Measurements from ENCODE around the gene DDI2. TPM values are rescaled to one million over a fixed set of nuclear protein-coding genes. Genes with fewer than 3 reads are reported as not detected.

The DDI2 gene
- total and polyA plus RNA-seq, 9 of the 15 experiments (the other 6 are each of a cell fraction or from before 2014, with no cell fraction given) = 6.5 to 48.4 (median 21.2) TPM

GRCh38 chr1:15702722-15703550 lies 85.7 kb downstream of the DDI2 start:
- POLR2A ChIA-PET = interaction anchor here (0.6 to 1.4 kb wide), 2 partner anchors 17 to 287 kb away, joined by 3 to 6 read pairs; no protein-coding TSS in a partner anchor
- peaks cover 7% of the 10 kb centered on the region for H4K20me1 ChIP-seq (replicated peaks; ENCODE audit: control insufficient read depth, insufficient read depth, low read length)

More at GRCh38 chr1:15702722-15703550, 85.7 kb downstream of the DDI2 start:
- TF ChIP-seq, protein P1, sequence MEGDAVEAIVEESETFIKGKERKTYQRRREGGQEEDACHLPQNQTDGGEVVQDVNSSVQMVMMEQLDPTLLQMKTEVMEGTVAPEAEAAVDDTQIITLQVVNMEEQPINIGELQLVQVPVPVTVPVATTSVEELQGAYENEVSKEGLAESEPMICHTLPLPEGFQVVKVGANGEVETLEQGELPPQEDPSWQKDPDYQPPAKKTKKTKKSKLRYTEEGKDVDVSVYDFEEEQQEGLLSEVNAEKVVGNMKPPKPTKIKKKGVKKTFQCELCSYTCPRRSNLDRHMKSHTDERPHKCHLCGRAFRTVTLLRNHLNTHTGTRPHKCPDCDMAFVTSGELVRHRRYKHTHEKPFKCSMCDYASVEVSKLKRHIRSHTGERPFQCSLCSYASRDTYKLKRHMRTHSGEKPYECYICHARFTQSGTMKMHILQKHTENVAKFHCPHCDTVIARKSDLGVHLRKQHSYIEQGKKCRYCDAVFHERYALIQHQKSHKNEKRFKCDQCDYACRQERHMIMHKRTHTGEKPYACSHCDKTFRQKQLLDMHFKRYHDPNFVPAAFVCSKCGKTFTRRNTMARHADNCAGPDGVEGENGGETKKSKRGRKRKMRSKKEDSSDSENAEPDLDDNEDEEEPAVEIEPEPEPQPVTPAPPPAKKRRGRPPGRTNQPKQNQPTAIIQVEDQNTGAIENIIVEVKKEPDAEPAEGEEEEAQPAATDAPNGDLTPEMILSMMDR (IDR thresholded peaks at IDR 0.05 in 2 of 3, conservative IDR thresholded peaks at IDR 0.05 in 1 of 3; ENCODE audit: insufficient read depth in 2 of 3, low read depth in 1 of 3, low read length in 3 of 3) = peak; percentile 52 to 57 (median 52); a peak in 5 of 6 replicates
- TF ChIP-seq POLR2G (IDR thresholded peaks at IDR 0.05; ENCODE audit: low read depth, low read length) = 0 out of 2 replicates have a peak, but pooled peaks have one; percentile 17
- no peak for TF ChIP-seq TEAD1 (CRISPR knock-in tag; IDR thresholded peaks at IDR 0.05)
- TF ChIP-seq, protein P2, sequence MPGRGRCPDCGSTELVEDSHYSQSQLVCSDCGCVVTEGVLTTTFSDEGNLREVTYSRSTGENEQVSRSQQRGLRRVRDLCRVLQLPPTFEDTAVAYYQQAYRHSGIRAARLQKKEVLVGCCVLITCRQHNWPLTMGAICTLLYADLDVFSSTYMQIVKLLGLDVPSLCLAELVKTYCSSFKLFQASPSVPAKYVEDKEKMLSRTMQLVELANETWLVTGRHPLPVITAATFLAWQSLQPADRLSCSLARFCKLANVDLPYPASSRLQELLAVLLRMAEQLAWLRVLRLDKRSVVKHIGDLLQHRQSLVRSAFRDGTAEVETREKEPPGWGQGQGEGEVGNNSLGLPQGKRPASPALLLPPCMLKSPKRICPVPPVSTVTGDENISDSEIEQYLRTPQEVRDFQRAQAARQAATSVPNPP (IDR thresholded peaks at IDR 0.05; ENCODE audit: borderline replicate concordance, insufficient read depth, insufficient read length) = no peak
- TF ChIP-seq ZNF766 (CRISPR knock-in tag; conservative IDR thresholded peaks at IDR 0.05) = 0 out of 2 replicates have a peak, but pooled peaks have one; percentile 31
- peak; percentile 97 for TF ChIP-seq ZNF121 (CRISPR knock-in tag; conservative IDR thresholded peaks at IDR 0.05)
- TF ChIP-seq, protein P3, sequence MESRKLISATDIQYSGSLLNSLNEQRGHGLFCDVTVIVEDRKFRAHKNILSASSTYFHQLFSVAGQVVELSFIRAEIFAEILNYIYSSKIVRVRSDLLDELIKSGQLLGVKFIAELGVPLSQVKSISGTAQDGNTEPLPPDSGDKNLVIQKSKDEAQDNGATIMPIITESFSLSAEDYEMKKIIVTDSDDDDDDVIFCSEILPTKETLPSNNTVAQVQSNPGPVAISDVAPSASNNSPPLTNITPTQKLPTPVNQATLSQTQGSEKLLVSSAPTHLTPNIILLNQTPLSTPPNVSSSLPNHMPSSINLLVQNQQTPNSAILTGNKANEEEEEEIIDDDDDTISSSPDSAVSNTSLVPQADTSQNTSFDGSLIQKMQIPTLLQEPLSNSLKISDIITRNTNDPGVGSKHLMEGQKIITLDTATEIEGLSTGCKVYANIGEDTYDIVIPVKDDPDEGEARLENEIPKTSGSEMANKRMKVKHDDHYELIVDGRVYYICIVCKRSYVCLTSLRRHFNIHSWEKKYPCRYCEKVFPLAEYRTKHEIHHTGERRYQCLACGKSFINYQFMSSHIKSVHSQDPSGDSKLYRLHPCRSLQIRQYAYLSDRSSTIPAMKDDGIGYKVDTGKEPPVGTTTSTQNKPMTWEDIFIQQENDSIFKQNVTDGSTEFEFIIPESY (CRISPR knock-in tag; IDR thresholded peaks at IDR 0.05) = peak; percentile 79
- TF ChIP-seq SPI1 (IDR thresholded peaks at IDR 0.05; ENCODE audit: borderline replicate concordance, low read depth, low read length) = peak; percentile 57; the same call in 1 of the 2 replicates
- peak in 1 of 2 experiments; percentile 58; a peak in 2 of 4 replicates for TF ChIP-seq RAD21 (CRISPR knock-in tag; conservative IDR thresholded peaks at IDR 0.05 in 1 of 2, IDR thresholded peaks at IDR 0.05 in 1 of 2)
- TF ChIP-seq EP400 (IDR thresholded peaks at IDR 0.05) = no peak
- Histone ChIP-seq H3K27me3 (ENCODE audit: control insufficient read depth in 2 of 2, insufficient read depth in 2 of 2, low read length in 2 of 2) (no peaks in the 10 kb centered on the region), H3K79me2 (ENCODE audit: control insufficient read depth, insufficient read depth, low read length) (peaks cover 57% of the 10 kb centered on the region), H3K9me3 (replicated peaks; ENCODE audit: control insufficient read depth, insufficient read depth, low read depth, low read length) (no peaks in the 10 kb centered on the region), H3K36me3 (ENCODE audit: control insufficient read depth, insufficient read depth, low read length) (peaks cover 25% of the 10 kb centered on the region; the same call in 2 of the 3 replicates), H2AFZ (ENCODE audit: low read depth, low read length) (no peak overlapping the region), H3K4me1 (replicated peaks in 1 of 2; ENCODE audit: control insufficient read depth in 2 of 2, insufficient read depth in 2 of 2, low read length in 2 of 2) (peaks cover 0 to 11% of the 10 kb centered on the region in 2 experiments; a peak in 2 of 5 replicates), H3K4me3 (no peak overlapping the region), H3K4me2 (ENCODE audit: insufficient read depth, low read length) (no peak overlapping the region), H3K27ac (ENCODE audit: extremely low read depth, low read depth, low read length) (no peak overlapping the region), H3K9me1 (ENCODE audit: control insufficient read depth, insufficient read depth, low read length) (no peaks in the 10 kb centered on the region), H3K9ac (ENCODE audit: insufficient read depth in 1 of 2, low read depth in 2 of 2, low read length in 2 of 2) (peak overlapping the region in 1 of 2 experiments; percentile 6; a peak in 1 of 4 replicates)
- ATAC-seq (peak; percentile 91), FAIRE-seq (no peak), DNase-seq (ENCODE audit: extremely low read depth in 1 of 4, low spot score in 3 of 4) (peak in 2 of 4 experiments; percentile 43 to 45)
- BruUV-seq (replicated peaks) = no TSS peak
- intact Hi-C loops (cut with micrococcal nuclease) = no loop called here
- 56% methylated on average over 18 of the region's 19 CpGs for WGBS (ENCODE audit: insufficient coverage, low coverage, missing lambda C conversion rate)
- CTCF ChIA-PET (ENCODE audit: low intra/inter-chr PET ratio) = no interaction called here
- in situ Hi-C loops (cut with MboI) = no loop called here
